Articular chondrocyte of knee joint (primary cell): Measurements from ENCODE around the gene ERC1. TPM values are rescaled to one million over a fixed set of nuclear protein-coding genes. Genes with fewer than 3 reads are reported as not detected.

Source experiments
- total RNA-seq: library from RNA; depleted of rRNA; stranded (reverse); fragments of >200 nt; gene quantifications from 2 replicates; pipeline ENCODE4 v1.2.3, GENCODE V29; 2012

Gene ERC1
- 56.6 and 113 TPM in 2 replicates for total RNA-seq

DNA sequence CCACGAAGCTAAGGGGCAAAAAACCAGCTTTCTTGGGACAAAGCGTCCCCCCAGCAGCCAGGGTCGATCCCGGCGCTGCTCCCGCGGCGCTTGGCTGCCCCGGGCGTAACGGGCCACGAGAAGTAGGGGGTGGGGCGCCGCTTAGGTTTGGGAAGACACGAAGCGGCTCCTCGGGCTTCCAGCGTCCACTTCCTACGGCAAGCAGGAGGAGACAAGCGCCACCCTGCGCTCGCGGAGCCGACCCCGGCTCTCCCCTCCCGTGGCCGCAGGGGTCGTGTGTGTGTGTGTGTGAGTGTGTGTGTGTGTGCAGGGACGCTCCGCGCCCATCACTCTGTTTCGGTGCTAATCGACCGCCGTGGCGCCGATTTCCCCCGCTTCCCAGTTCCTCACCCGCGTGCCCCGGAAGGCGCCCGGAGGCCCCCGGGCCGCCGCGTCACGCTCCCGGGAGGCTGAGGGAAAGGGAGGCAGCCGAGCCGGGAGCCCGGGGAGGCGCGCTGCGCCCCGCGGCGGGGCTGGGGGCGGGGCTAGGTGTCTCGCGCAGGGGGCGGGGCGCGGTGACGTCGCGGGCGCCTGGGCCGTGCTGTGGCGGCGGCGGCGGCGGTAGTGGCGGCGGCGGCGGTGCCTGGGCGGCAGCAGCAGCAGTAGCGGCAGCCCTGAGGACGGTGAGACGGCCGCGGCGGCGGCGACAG, at the start of gene ERC1:
ERC1 (plus strand) TSS at position 563 of the 689 bp plus-strand sequence. CDS start 36,681 bp downstream, outside the sequence.

DNA sequence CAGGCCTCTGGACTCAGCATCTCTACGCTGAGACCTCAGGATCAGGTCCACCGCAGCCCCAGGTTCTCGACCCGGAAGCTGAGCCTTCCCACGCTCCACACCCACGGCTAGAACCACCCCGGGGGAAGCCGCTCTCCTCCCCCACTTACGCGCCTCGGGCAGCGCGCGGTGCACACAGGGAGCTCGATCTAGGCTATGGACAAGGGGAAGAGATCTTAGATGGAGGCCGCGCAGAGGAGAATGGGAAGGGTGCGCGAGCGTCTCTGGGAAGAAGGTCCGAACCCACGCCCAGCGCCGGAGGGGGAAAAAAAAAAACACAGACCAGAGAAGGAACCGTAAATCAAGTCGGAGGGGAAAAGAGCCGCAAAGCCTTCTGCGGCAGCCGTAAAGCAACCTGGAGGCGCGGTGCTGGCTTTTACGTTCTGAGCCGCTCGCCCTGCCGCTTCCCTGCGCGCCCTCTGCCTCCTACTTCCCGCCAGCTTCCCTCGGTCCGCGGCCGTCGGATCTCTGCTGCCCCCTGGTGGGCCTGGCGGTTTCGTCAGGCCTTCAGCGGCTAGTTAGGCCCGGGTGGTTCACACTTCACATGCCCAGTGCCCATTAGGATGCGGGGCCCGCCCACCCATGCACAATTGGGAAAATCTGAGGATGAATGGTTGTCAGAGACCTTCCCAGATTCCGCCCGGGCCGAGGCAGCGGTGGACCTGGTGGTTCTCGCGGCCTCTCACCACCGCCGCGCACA, 41.4 kb upstream of the ERC1 start, which contains the start of gene RAD52:
RAD52 (minus strand) TSS at position 242 of the 739 bp plus-strand sequence. CDS start 16,636 bp downstream, outside the sequence.

Other genes starting within 250 kb of the ERC1 start
- 127 and 142 TPM in 2 replicates for gene WNK1, start 238.6 kb upstream of the ERC1 start, total RNA-seq
- 15.4 and 16.4 TPM in 2 replicates for gene RAD52, start 41.5 kb upstream of the ERC1 start, total RNA-seq